HCT116 (cell line): Measurements from ENCODE around the gene ELP5. TPM values are rescaled to one million over a fixed set of nuclear protein-coding genes. Genes with fewer than 3 reads are reported as not detected.
A peak's percentile ranks its signal among the peaks of the same experiment; 100 is the strongest.

Experiments used
- ATAC-seq: fragments of 200-7000 bp; cut with Tn5 transposase; 2 replicates; pipeline ENCODE4 v1.9.1; 2020; ENCODE audit warnings: mild to moderate bottlenecking, moderate library complexity
- BruUV-seq: library from RNA; stranded (reverse); fragments of 400-500 nt; replicated peaks from 2 replicates; lab custom pipeline; 2021; lab: Mats Ljungman, UMichigan
- CTCF ChIA-PET: fragments of 300-600 bp; sonication (Branson Sonifier 250); formaldehyde crosslinking; loops from one replicate; lab custom pipeline; 2021; ENCODE audit warnings: antibody characterized with exemption; lab: Charles Lee
- POLR2A ChIA-PET: fragments of 300-600, 350-600 bp; sonication (Branson Sonifier 250); formaldehyde crosslinking; loops from one replicate; lab custom pipeline; 2021; ENCODE audit warnings: antibody characterized with exemption; lab: Charles Lee
- RAD21 ChIA-PET, 2 experiments: fragments of 300-600 bp; sonication (Branson Sonifier 250); formaldehyde crosslinking; loops; one replicate each; lab custom pipeline; 2023; ENCODE audit warnings: low total read pairs in 2 of 2; ENCODE audit not compliant: uncharacterized antibody in 2 of 2, unreplicated experiment in 2 of 2, low non-redundant PET in 1 of 2; lab: Charles Lee
- DNase-seq: peaks from one replicate; pipeline ENCODE4 v3.0.0-alpha.2; 2010; ENCODE audit warnings: low read depth, low spot score
- H2AFZ ChIP-seq: fragments of 200-600 bp; shearing (Covaris generic), sonication (generic); 2 replicates; pipeline ENCODE4 v1.6.1; 2017; ENCODE audit warnings: low read depth, mixed run types, mixed read lengths, antibody characterized with exemption, low read length; ENCODE audit not compliant: poor library complexity, severe bottlenecking
- H3K27ac ChIP-seq: 2 replicates; pipeline ENCODE4 v1.5.1; 2012; ENCODE audit warnings: low read depth, low read length
- H3K27me3 ChIP-seq: fragments of 200-600 bp; sonication (generic); 2 replicates; pipeline ENCODE4 v1.6.1; 2016; ENCODE audit warnings: mixed run types, low read length, mixed read lengths; ENCODE audit not compliant: insufficient read depth
- H3K36me3 ChIP-seq, 2 experiments: fragments of 200-500 bp in 1 of 2; fragments of 200-600 bp in 1 of 2; sonication (Bioruptor generic) in 1 of 2; sonication (generic) in 1 of 2; 2 replicates each; pipeline versions ENCODE4 v1.5.1 to v1.6.1; 2014 to 2016; ENCODE audit warnings: low read length in 2 of 2, inconsistent platforms in 1 of 2, mixed read lengths in 1 of 2, mixed run types in 1 of 2; ENCODE audit not compliant: insufficient read depth in 2 of 2, control insufficient read depth in 1 of 2
- H3K4me1 ChIP-seq, 2 experiments: fragments of 200-600 bp in 1 of 2; sonication (generic) in 1 of 2; 2 replicates each; pipeline versions ENCODE4 v1.5.1 to v1.6.1; 2012 to 2017; ENCODE audit warnings: low read length in 2 of 2, inconsistent platforms in 1 of 2, mild to moderate bottlenecking in 1 of 2, mixed read lengths in 1 of 2, mixed run types in 1 of 2, moderate library complexity in 1 of 2; ENCODE audit not compliant: insufficient read depth in 2 of 2, control insufficient read depth in 1 of 2
- H3K4me2 ChIP-seq: fragments of 200-600 bp; sonication (generic); 2 replicates; pipeline ENCODE4 v1.6.1; 2017; ENCODE audit warnings: mixed run types, low read length, mixed read lengths
- H3K4me3 ChIP-seq, 2 experiments: fragments of 200-600 bp in 1 of 2; sonication (generic) in 1 of 2; replicated peaks in 1 of 2; 2 replicates each; pipeline ENCODE4 v1.5.1; 2011 to 2016; ENCODE audit warnings: low read length in 2 of 2, control low read depth in 1 of 2, low read depth in 1 of 2, mild to moderate bottlenecking in 1 of 2, mixed read lengths in 1 of 2, mixed run types in 1 of 2
- H3K79me2 ChIP-seq: fragments of 200-600 bp; sonication (generic); 2 replicates; pipeline ENCODE4 v1.6.1; 2017; ENCODE audit warnings: mild to moderate bottlenecking, mixed run types, low read length, moderate library complexity, mixed read lengths; ENCODE audit not compliant: insufficient read depth
- H3K9ac ChIP-seq: fragments of 200-600 bp; sonication (generic); 2 replicates; pipeline ENCODE4 v1.6.1; 2016; ENCODE audit warnings: low read length, mixed read lengths
- H3K9me2 ChIP-seq: fragments of 200-600 bp; sonication (generic), shearing (Covaris generic); 2 replicates; pipeline ENCODE4 v1.6.1; 2017; ENCODE audit warnings: mixed run types, mild to moderate bottlenecking, moderate library complexity; ENCODE audit not compliant: insufficient read depth
- H3K9me3 ChIP-seq, 2 experiments: fragments of 200-500 bp in 1 of 2; fragments of 200-600 bp in 1 of 2; sonication (Bioruptor generic) in 1 of 2; sonication (generic) in 1 of 2; 2 replicates each; pipeline ENCODE4 v1.6.1; 2014 to 2017; ENCODE audit warnings: low read length in 2 of 2, mixed read lengths in 2 of 2, inconsistent platforms in 1 of 2, low read depth in 1 of 2, mild to moderate bottlenecking in 1 of 2, mixed run types in 1 of 2, moderate library complexity in 1 of 2; ENCODE audit not compliant: control insufficient read depth in 1 of 2, insufficient read depth in 1 of 2
- H4K20me1 ChIP-seq: fragments of 200-600 bp; sonication (generic), shearing (Covaris generic); 2 replicates; pipeline ENCODE4 v1.6.1; 2017; ENCODE audit warnings: mixed run types, mild to moderate bottlenecking, moderate library complexity; ENCODE audit not compliant: insufficient read depth
- CEBPB ChIP-seq: IDR thresholded peaks from 2 replicates; pipeline ENCODE4 v1.6.1; 2012; ENCODE audit warnings: low read depth
- ELF1 ChIP-seq: IDR thresholded peaks from 2 replicates; pipeline ENCODE4 v1.6.1; 2012; ENCODE audit warnings: low read depth, borderline replicate concordance
- JUND ChIP-seq: IDR thresholded peaks from 2 replicates; pipeline ENCODE4 v1.6.1; 2012
- MAX ChIP-seq: IDR thresholded peaks from 2 replicates; pipeline ENCODE4 v1.6.1; 2012
- POLR2AphosphoS5 ChIP-seq: IDR thresholded peaks from 2 replicates; pipeline ENCODE4 v1.6.1; 2011; ENCODE audit warnings: mild to moderate bottlenecking, low read depth, low read length, moderate library complexity
- TCF7L2 ChIP-seq: IDR thresholded peaks from 2 replicates; pipeline ENCODE4 v1.7.0; 2011; ENCODE audit warnings: borderline replicate concordance, inconsistent platforms; ENCODE audit not compliant: insufficient read depth, insufficient read length; ENCODE audit errors: extremely low read depth
- YY1 ChIP-seq: IDR thresholded peaks from 2 replicates; pipeline ENCODE4 v1.6.1; 2011; ENCODE audit warnings: low read length, low read depth, moderate library complexity, mild to moderate bottlenecking; ENCODE audit not compliant: insufficient replicate concordance; ENCODE audit errors: extremely low read depth
- ZFX ChIP-seq: fragments of 450-650 bp; IDR thresholded peaks from 2 replicates; pipeline ENCODE4 v1.6.1; 2017
- intact Hi-C: fragments of 100-400 bp; cut with micrococcal nuclease; formaldehyde crosslinking; loops from 2 replicates; pipeline ENCODE4 v1.10.0; 2022
- total RNA-seq: library from RNA; stranded (reverse); gene quantifications from one replicate; pipeline ENCODE4 v1.2.1, GENCODE V29; 2021; ENCODE audit not compliant: unreplicated experiment

Gene ELP5
- total RNA-seq, 1 experiment from 2014 or later = 81.7 TPM

DNA sequence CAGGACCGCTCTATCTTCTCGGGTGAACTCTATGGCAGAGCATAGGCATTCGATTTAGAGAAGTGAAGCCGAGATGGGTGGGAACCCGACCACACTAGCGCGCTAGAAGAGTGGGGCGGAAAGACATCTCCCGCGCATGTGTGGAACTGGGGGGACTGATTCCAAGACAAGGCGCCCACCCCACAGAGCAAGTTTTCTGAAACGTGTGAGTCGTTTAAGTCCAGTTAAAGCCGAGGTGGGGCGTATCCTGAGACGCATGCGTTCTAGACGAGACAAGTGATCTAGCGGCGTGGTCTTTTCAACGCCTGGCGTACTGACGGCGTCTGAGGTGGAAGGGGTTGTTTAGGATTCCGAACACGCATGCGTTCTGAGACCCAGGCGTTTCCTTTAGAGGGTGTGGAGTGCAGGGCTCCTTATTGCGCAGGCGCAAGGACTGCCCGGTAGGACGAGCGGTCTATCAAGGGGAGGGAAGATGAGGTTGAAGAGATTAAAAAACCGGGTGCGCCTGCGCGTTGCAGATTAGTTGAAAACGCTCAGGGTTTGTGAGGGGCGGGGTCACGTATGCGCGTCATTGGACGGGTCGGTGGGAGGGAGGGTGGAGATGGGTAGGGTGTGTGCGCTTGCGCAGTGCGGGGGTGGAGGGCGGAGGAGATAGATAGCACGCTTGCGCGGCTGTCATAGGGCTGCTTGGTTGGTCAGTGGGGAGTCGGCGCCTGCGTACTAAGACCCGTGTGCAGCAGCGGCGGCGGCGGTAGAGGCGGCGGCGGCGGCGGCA is 55.1 kb downstream of the ELP5 start, which contains the start of gene EIF5A (continued):
- no peak for TF ChIP-seq CEBPB
- no peak for TF ChIP-seq ZFX
- TF ChIP-seq TCF7L2 = peak; percentile 45
- no peak for TF ChIP-seq JUND
- TF ChIP-seq, all 23 proteins: peak for 6

DNA sequence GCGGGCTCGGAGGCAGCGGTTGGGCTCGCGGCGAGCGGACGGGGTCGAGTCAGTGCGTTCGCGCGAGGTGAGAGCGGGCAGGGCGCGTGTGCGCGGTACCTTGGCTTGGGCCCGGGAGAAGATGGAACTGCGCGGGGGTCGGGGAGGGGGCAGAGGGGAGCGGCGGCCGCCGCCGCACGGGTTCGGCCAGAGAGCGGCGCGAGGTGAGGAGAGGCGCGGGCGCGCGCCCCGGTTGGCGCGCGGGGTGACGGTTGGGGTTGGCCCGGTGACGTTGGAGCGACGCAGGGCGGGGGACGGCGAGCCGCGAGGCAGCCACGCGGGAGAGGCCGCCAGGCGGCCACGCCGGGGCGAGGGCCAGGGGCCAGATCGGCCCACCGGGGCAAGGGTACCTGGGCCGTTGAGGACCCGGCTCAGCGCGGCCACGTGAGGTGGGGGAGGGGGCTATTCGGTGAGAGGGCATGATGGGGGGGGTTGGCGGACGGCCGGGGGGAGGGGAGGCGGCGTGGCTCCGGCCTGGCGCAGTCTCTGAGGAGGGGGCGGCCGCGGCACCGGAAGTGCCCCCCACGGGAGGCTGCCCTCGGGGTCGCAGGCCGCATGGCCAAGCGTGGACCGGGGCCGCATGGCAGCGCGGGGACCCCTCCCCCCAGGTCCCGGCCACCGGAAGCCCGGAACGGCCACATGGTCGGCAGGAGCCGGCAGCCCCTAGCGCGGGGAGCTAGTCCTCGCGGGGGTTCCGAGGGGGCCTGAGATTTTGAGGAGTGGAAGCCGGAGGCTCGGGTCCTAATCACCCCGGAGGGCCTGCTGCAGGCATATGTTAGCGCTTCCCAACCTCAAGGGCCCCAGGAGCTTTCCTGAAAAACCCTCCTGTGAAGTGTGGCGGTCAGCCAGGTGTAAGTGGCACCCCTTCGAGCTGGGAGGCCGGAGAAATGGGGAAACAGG is 55.9 kb downstream of the ELP5 start:
- Histone ChIP-seq H3K9ac (peak overlapping the region; percentile 99), H3K4me2 (peak overlapping the region; percentile 88), H3K9me2 (no peaks in the 10 kb centered on the region), H3K4me1 (peaks cover 24 to 47% of the 10 kb centered on the region in 2 experiments), H3K36me3 (peaks cover 27 to 42% of the 10 kb centered on the region in 2 experiments), H2AFZ (no peak overlapping the region), H3K27ac (peak overlapping the region; percentile 98), H3K79me2 (peaks cover 55% of the 10 kb centered on the region), H3K9me3 (no peaks in the 10 kb centered on the region), H3K27me3 (no peaks in the 10 kb centered on the region), H4K20me1 (peaks cover 30% of the 10 kb centered on the region), H3K4me3 (peak overlapping the region; percentile 90 to 99)
- POLR2A ChIA-PET = interaction anchor here (0.6 to 1.6 kb wide), 4 partner anchors 10 to 96 kb away, joined by 3 to 9 read pairs (median 3); partner anchors contain the start of genes GABARAP, NEURL4 and TMEM256
- CTCF ChIA-PET = no interaction called here
- TF ChIP-seq YY1 = no peak
- TF ChIP-seq MAX = peak; percentile 74
- TF ChIP-seq ZFX = peak; percentile 45; the same call in 1 of the 2 replicates
- TF ChIP-seq JUND = no peak
- no peak for TF ChIP-seq ELF1
- TF ChIP-seq POLR2AphosphoS5 = no peak
- RAD21 ChIA-PET = no interaction called here
- intact Hi-C loops = loop anchor here (2.0 to 5.0 kb wide), 2 partner anchors 43 to 56 kb away; partner anchors contain the start of genes CTDNEP1 and ELP5
- no peak for DNase-seq
- BruUV-seq = no TSS peak
- peak; percentile 16 for ATAC-seq
